HEK293 (cell line): Measurements from ENCODE around the gene TSEN2.

Experiments used
- AEBP2 ChIP-seq: fragments of 450-650 bp; formaldehyde crosslinking; IDR thresholded peaks from 2 replicates; pipeline ENCODE4 v1.5.1; 2016; ENCODE audit warnings: missing biosample characterization, missing genetic modification characterization, borderline replicate concordance
- ATF2 ChIP-seq: fragments of 450-650 bp; formaldehyde crosslinking; IDR thresholded peaks from 2 replicates; pipeline ENCODE4 v1.5.1; 2016; ENCODE audit warnings: missing biosample characterization, missing genetic modification characterization, low read depth
- BCL11A ChIP-seq: fragments of 450-650 bp; formaldehyde crosslinking; IDR thresholded peaks from 2 replicates; pipeline ENCODE4 v1.5.1; 2016; ENCODE audit warnings: low read depth, missing biosample characterization, missing genetic modification characterization
- BCL6B ChIP-seq: fragments of 450-650 bp; formaldehyde crosslinking; IDR thresholded peaks from 2 replicates; pipeline ENCODE4 v1.5.1; 2017; ENCODE audit warnings: missing biosample characterization, missing genetic modification characterization
- KLF17 ChIP-seq: fragments of 450-650 bp; formaldehyde crosslinking; IDR thresholded peaks from 2 replicates; pipeline ENCODE4 v1.5.1; 2016; ENCODE audit warnings: missing biosample characterization, missing genetic modification characterization
- KLF9 ChIP-seq: fragments of 450-650 bp; formaldehyde crosslinking; IDR thresholded peaks from 2 replicates; pipeline ENCODE4 v1.5.1; 2016; ENCODE audit warnings: missing biosample characterization, missing genetic modification characterization, low read depth
- SP2 ChIP-seq: fragments of 450-650 bp; formaldehyde crosslinking; IDR thresholded peaks from 2 replicates; pipeline ENCODE4 v1.5.1; 2016; ENCODE audit warnings: missing biosample characterization, missing genetic modification characterization
- ZBTB7A ChIP-seq: fragments of 450-650 bp; formaldehyde crosslinking; IDR thresholded peaks from 2 replicates; pipeline ENCODE4 v1.5.1; 2016; ENCODE audit warnings: low read depth, missing biosample characterization, missing genetic modification characterization
- ZIC2 ChIP-seq: fragments of 450-650 bp; formaldehyde crosslinking; IDR thresholded peaks from 2 replicates; pipeline ENCODE4 v1.5.1; 2016; ENCODE audit warnings: missing biosample characterization, missing genetic modification characterization
- ZNF132 ChIP-seq: fragments of 450-650 bp; formaldehyde crosslinking; IDR thresholded peaks from 2 replicates; pipeline ENCODE4 v1.5.1; 2017; ENCODE audit warnings: missing biosample characterization, missing genetic modification characterization, borderline replicate concordance
- ZNF138 ChIP-seq: fragments of 450-650 bp; formaldehyde crosslinking; IDR thresholded peaks from 2 replicates; pipeline ENCODE4 v1.5.1; 2016; ENCODE audit warnings: missing biosample characterization, missing genetic modification characterization, borderline replicate concordance
- ZNF155 ChIP-seq: fragments of 450-650 bp; formaldehyde crosslinking; IDR thresholded peaks from 2 replicates; pipeline ENCODE4 v1.5.1; 2016; ENCODE audit warnings: missing biosample characterization, missing genetic modification characterization
- ZNF174 ChIP-seq: fragments of 450-650 bp; formaldehyde crosslinking; IDR thresholded peaks from 2 replicates; pipeline ENCODE4 v1.5.0; 2017; ENCODE audit warnings: missing biosample characterization, mild to moderate bottlenecking, missing genetic modification characterization
- ZNF221 ChIP-seq: fragments of 450-650 bp; formaldehyde crosslinking; IDR thresholded peaks from 2 replicates; pipeline ENCODE4 v1.5.1; 2017; ENCODE audit warnings: missing biosample characterization, missing genetic modification characterization, borderline replicate concordance
- ZNF341 ChIP-seq: fragments of 450-650 bp; formaldehyde crosslinking; IDR thresholded peaks from 2 replicates; pipeline ENCODE4; 2016; ENCODE audit warnings: low read depth, missing biosample characterization, missing genetic modification characterization
- ZNF354C ChIP-seq: fragments of 450-650 bp; formaldehyde crosslinking; IDR thresholded peaks from 2 replicates; pipeline ENCODE4 v1.5.1; 2016; ENCODE audit warnings: missing biosample characterization, missing genetic modification characterization, low read depth, borderline replicate concordance
- ZNF501 ChIP-seq: fragments of 450-650 bp; formaldehyde crosslinking; IDR thresholded peaks from 2 replicates; pipeline ENCODE4 v1.5.1; 2016; ENCODE audit warnings: missing biosample characterization, missing genetic modification characterization
- ZNF544 ChIP-seq: fragments of 450-650 bp; formaldehyde crosslinking; IDR thresholded peaks from 2 replicates; pipeline ENCODE4 v1.5.0; 2017; ENCODE audit warnings: missing biosample characterization, missing genetic modification characterization
- ZNF549 ChIP-seq: fragments of 450-650 bp; IDR thresholded peaks from 2 replicates; pipeline ENCODE4 v1.5.1; 2018; ENCODE audit warnings: missing biosample characterization, missing genetic modification characterization, mild to moderate bottlenecking, inconsistent platforms, moderate library complexity
- ZNF561 ChIP-seq: fragments of 450-650 bp; IDR thresholded peaks from 2 replicates; pipeline ENCODE4 v1.5.1; 2018; ENCODE audit warnings: missing biosample characterization, missing genetic modification characterization, borderline replicate concordance
- ZNF580 ChIP-seq: fragments of 450-650 bp; formaldehyde crosslinking; IDR thresholded peaks from 2 replicates; pipeline ENCODE4 v1.5.1; 2016; ENCODE audit warnings: missing biosample characterization, missing genetic modification characterization
- ZNF658 ChIP-seq: fragments of 450-650 bp; formaldehyde crosslinking; IDR thresholded peaks from 2 replicates; pipeline ENCODE4; 2016; ENCODE audit warnings: missing biosample characterization, missing genetic modification characterization
- TF ChIP-seq, protein P1 (sequence below): fragments of 450-650 bp; formaldehyde crosslinking; IDR thresholded peaks from 2 replicates; pipeline ENCODE4 v1.5.1; 2016; ENCODE audit warnings: missing biosample characterization, missing genetic modification characterization

The TSEN2 gene

GRCh38 chr3:12556690-12557472 is 72.6 kb downstream of the TSEN2 start, which contains the start of gene MKRN2 (continued):
- TF ChIP-seq KLF17 (peak; percentile 80), ZNF354C (no peak), ATF2 (tag by site-specific recombination) (no peak), SP2 (peak; percentile 67), ZNF658 (no peak), KLF9 (tag by site-specific recombination) (peak; percentile 57), ZNF221 (peak; percentile 83; the same call in 1 of the 2 replicates), AEBP2 (tag by site-specific recombination) (no peak), ZNF580 (tag by site-specific recombination) (peak; percentile 58; the same call in 1 of the 2 replicates), ZNF549 (no peak; the same call in 1 of the 2 replicates), BCL6B (tag by site-specific recombination) (no peak), ZBTB7A (tag by site-specific recombination) (no peak), ZNF501 (tag by site-specific recombination) (peak; percentile 92), ZNF155 (tag by site-specific recombination) (no peak), BCL11A (no peak; the same call in 1 of the 2 replicates), ZNF132 (tag by site-specific recombination) (no peak), ZIC2 (no peak), ZNF138 (tag by site-specific recombination) (no peak), ZNF561 (peak; percentile 91), ZNF544 (no peak), ZNF174 (no peak), ZNF341 (tag by site-specific recombination) (peak; percentile 82)
- TF ChIP-seq, protein P1, sequence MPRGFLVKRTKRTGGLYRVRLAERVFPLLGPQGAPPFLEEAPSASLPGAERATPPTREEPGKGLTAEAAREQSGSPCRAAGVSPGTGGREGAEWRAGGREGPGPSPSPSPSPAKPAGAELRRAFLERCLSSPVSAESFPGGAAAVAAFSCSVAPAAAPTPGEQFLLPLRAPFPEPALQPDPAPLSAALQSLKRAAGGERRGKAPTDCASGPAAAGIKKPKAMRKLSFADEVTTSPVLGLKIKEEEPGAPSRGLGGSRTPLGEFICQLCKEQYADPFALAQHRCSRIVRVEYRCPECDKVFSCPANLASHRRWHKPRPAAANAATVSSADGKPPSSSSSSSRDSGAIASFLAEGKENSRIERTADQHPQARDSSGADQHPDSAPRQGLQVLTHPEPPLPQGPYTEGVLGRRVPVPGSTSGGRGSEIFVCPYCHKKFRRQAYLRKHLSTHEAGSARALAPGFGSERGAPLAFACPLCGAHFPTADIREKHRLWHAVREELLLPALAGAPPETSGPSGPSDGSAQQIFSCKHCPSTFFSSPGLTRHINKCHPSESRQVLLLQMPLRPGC (tag by site-specific recombination) = peak; percentile 74; the same call in 1 of the 2 replicates
